H9 (cell line): Measurements from ENCODE around the gene MICAL3. TPM values are rescaled to one million over a fixed set of nuclear protein-coding genes. Genes with fewer than 3 reads are reported as not detected.

Experiments
- DNase-seq: peaks from one replicate; pipeline ENCODE4 v3.0.0-alpha.2; 2017
- H2AFZ ChIP-seq: one replicate; pipeline ENCODE4 v1.6.1; 2013; ENCODE audit warnings: mild to moderate bottlenecking, low read length, control low read depth, moderate library complexity
- H2AK5ac ChIP-seq: 2 replicates; pipeline ENCODE4 v1.6.1; 2013; ENCODE audit warnings: low read length, control low read depth, mixed read lengths; ENCODE audit not compliant: insufficient read length
- H2BK120ac ChIP-seq: one replicate; pipeline ENCODE4 v1.6.1; 2013; ENCODE audit warnings: low read depth, mild to moderate bottlenecking, low read length, control low read depth, inconsistent platforms; ENCODE audit not compliant: poor library complexity, severe bottlenecking
- H2BK12ac ChIP-seq: 2 replicates; pipeline ENCODE4 v1.6.1; 2013; ENCODE audit warnings: low read length, control low read depth, mixed read lengths, low read depth; ENCODE audit not compliant: insufficient read length
- H2BK15ac ChIP-seq: 2 replicates; pipeline ENCODE4 v1.6.1; 2013; ENCODE audit warnings: low read depth, low read length, control low read depth
- H2BK20ac ChIP-seq: one replicate; pipeline ENCODE4 v1.6.1; 2013; ENCODE audit warnings: low read depth, mild to moderate bottlenecking, low read length, control low read depth, inconsistent platforms; ENCODE audit not compliant: poor library complexity, severe bottlenecking
- H2BK5ac ChIP-seq: 2 replicates; pipeline ENCODE4 v1.6.1; 2013; ENCODE audit warnings: low read length, control low read depth, mixed read lengths; ENCODE audit not compliant: insufficient read length
- H3K14ac ChIP-seq: 2 replicates; pipeline ENCODE4 v1.6.1; 2013; ENCODE audit warnings: low read length, control low read depth; ENCODE audit not compliant: insufficient read depth
- H3K18ac ChIP-seq: 2 replicates; pipeline ENCODE4 v1.6.1; 2013; ENCODE audit warnings: low read depth, mild to moderate bottlenecking, mixed read lengths, low read length, control low read depth; ENCODE audit not compliant: insufficient read length
- H3K23ac ChIP-seq: 2 replicates; pipeline ENCODE4 v1.6.1; 2013; ENCODE audit warnings: low read length, control low read depth, mixed read lengths, low read depth; ENCODE audit not compliant: insufficient read length
- H3K23me2 ChIP-seq: 2 replicates; pipeline ENCODE4 v1.6.1; 2013; ENCODE audit warnings: low read depth, mild to moderate bottlenecking, mixed read lengths, low read length, control low read depth; ENCODE audit not compliant: insufficient read length, poor library complexity, severe bottlenecking
- H3K27ac ChIP-seq: 2 replicates; pipeline ENCODE4 v1.5.1; 2013; ENCODE audit warnings: low read length, control low read depth, mixed read lengths, low read depth; ENCODE audit not compliant: insufficient read length
- H3K27me3 ChIP-seq: 2 replicates; pipeline ENCODE4 v1.6.1; 2013; ENCODE audit warnings: low read length, control low read depth, inconsistent platforms; ENCODE audit not compliant: insufficient read depth
- H3K4ac ChIP-seq: 2 replicates; pipeline ENCODE4 v1.6.1; 2013; ENCODE audit warnings: low read depth, mild to moderate bottlenecking, control low read depth, inconsistent platforms, low read length, moderate library complexity
- H3K4me1 ChIP-seq: 2 replicates; pipeline ENCODE4 v1.6.1; 2013; ENCODE audit warnings: low read length, control low read depth, inconsistent platforms; ENCODE audit not compliant: insufficient read depth
- H3K4me2 ChIP-seq: 2 replicates; pipeline ENCODE4 v1.6.1; 2013; ENCODE audit warnings: low read length, control low read depth, mixed read lengths; ENCODE audit not compliant: insufficient read length, insufficient read depth
- H3K56ac ChIP-seq: 2 replicates; pipeline ENCODE4 v1.6.1; 2013; ENCODE audit warnings: low read depth, mild to moderate bottlenecking, mixed read lengths, low read length, control low read depth; ENCODE audit not compliant: insufficient read length
- H3K79me1 ChIP-seq: 2 replicates; pipeline ENCODE4 v1.6.1; 2013; ENCODE audit warnings: low read depth, mild to moderate bottlenecking, moderate library complexity, low read length, control low read depth, inconsistent platforms; ENCODE audit not compliant: insufficient read depth, poor library complexity, severe bottlenecking
- H3K79me2 ChIP-seq: 2 replicates; pipeline ENCODE4 v1.6.1; 2013; ENCODE audit warnings: low read length, control low read depth, inconsistent platforms; ENCODE audit not compliant: insufficient read depth
- H3K9ac ChIP-seq: 2 replicates; pipeline ENCODE4 v1.6.1; 2013; ENCODE audit warnings: low read length, control low read depth, mixed read lengths; ENCODE audit not compliant: insufficient read length; ENCODE audit errors: extremely low read depth
- H3K9me3 ChIP-seq: one replicate; pipeline ENCODE4 v1.6.1; 2013; ENCODE audit warnings: low read depth, low read length, inconsistent platforms; ENCODE audit not compliant: control insufficient read depth
- H3T11ph ChIP-seq: one replicate; pipeline ENCODE4 v1.6.1; 2013; ENCODE audit warnings: mild to moderate bottlenecking, low read length, control low read depth, inconsistent platforms
- H4K20me1 ChIP-seq: one replicate; pipeline ENCODE4 v1.6.1; 2013; ENCODE audit not compliant: control insufficient read depth, insufficient read length, insufficient read depth
- H4K5ac ChIP-seq: 2 replicates; pipeline ENCODE4 v1.6.1; 2013; ENCODE audit warnings: low read depth, mild to moderate bottlenecking, mixed read lengths, low read length, control low read depth; ENCODE audit not compliant: insufficient read length
- H4K8ac ChIP-seq: replicated peaks from 2 replicates; pipeline ENCODE4 v1.6.1; 2013; ENCODE audit warnings: low read length, control low read depth, mixed read lengths, low read depth; ENCODE audit not compliant: insufficient read length
- H4K91ac ChIP-seq: 2 replicates; pipeline ENCODE4 v1.6.1; 2013; ENCODE audit warnings: low read depth, mild to moderate bottlenecking, moderate library complexity, mixed read lengths, low read length, control low read depth; ENCODE audit not compliant: insufficient read length
- H3K27ac Mint-ChIP-seq, 3 experiments: 2 replicates in 2 of 3; 3 replicates in 1 of 3; pipeline ENCODE4 v1.8.0; 2020 to 2021; ENCODE audit warnings: mixed read lengths in 3 of 3, mild to moderate bottlenecking in 1 of 3, moderate library complexity in 1 of 3
- H3K27me3 Mint-ChIP-seq: 2 replicates; pipeline ENCODE4 v1.8.0; 2021; ENCODE audit warnings: low read depth, mild to moderate bottlenecking, moderate library complexity, mixed read lengths
- H3K36me3 Mint-ChIP-seq, 3 experiments: 2 replicates in 2 of 3; 3 replicates in 1 of 3; pipeline ENCODE4 v1.8.0; 2020 to 2021; ENCODE audit warnings: low read depth in 3 of 3, mixed read lengths in 3 of 3; ENCODE audit not compliant: insufficient read depth in 1 of 3
- H3K4me1 Mint-ChIP-seq, 2 experiments: 2 replicates each; pipeline ENCODE4 v1.8.0; 2020; ENCODE audit warnings: mixed read lengths in 2 of 2
- H3K4me3 Mint-ChIP-seq, 2 experiments: 2 replicates in 1 of 2; 3 replicates in 1 of 2; pipeline ENCODE4 v1.8.0; 2020 to 2021; ENCODE audit warnings: mild to moderate bottlenecking in 2 of 2, mixed read lengths in 2 of 2, moderate library complexity in 1 of 2
- H3K9me3 Mint-ChIP-seq, 2 experiments: 2 replicates in 1 of 2; 3 replicates in 1 of 2; pipeline ENCODE4 v1.8.0; 2020; ENCODE audit warnings: mild to moderate bottlenecking in 2 of 2, mixed read lengths in 2 of 2, moderate library complexity in 1 of 2
- WGBS: extraction: QIAGEN DNeasy Blood & Tissue Kit; methylation state at CpG from one replicate; pipeline ENCODE4 v1.1.7; 2013; ENCODE audit warnings: missing lambda C conversion rate, low lambda C conversion rate, mixed read lengths; ENCODE audit not compliant: insufficient read length; ENCODE audit errors: extremely low coverage; 5-methylcytosine and 5-hydroxymethylcytosine counted together
- total RNA-seq: library from RNA; stranded (reverse); gene quantifications from 2 replicates; pipeline ENCODE4 v1.2.1, GENCODE V29; 2021
- TF ChIP-seq, protein P1 (sequence below): fragments of 200-600 bp; sonication (generic); conservative IDR thresholded peaks from 3 replicates; pipeline ENCODE4 v1.8.0; 2021; ENCODE audit warnings: antibody characterized with exemption, mild to moderate bottlenecking

Gene MICAL3
- total RNA-seq, 1 experiment from 2014 or later: 50.2 TPM

DNA sequence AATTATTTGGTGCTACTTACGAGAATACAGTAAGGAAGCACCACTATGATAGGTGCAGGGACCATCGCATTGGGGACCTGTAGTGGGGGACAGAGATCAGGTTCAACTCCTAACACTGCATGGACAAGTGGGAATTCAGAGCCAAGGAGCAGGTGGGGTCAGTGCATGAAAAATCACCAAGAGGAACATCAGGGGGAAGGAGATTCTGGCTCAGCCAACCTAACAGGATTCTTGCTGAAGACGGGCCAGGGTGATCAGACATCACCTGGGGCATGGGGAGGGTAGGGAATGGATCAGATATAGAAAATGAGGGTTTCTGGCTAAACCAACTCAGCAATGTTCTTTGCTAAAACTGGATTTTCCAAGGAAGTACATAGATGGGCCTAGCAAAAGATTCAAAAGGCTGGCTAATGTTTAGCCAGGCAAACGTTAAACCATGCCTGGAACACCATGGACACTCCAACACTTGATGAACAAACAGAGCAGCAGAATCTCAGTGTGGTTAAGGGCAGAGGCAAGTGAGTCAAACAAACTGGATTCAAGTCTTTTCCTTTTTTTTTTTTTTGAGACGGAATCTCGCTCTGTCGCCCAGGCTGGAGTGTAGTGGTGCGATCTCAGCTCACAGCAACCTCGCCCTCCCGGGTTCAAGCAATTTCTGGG, 70.0 kb downstream of the MICAL3 start:
- H3K79me1 ChIP-seq: peaks cover 6% of the 10 kb centered on the region
- no peaks in the 10 kb centered on the region for H3K27me3 ChIP-seq
- Mint-ChIP-seq H3K36me3 (no peaks in the 10 kb centered on the region), H3K4me3 (no peak overlapping the region), H3K27ac (peak overlapping the region in 1 of 3 experiments; percentile 3; a peak in 1 of 7 replicates), H3K9me3 (no peaks in the 10 kb centered on the region), H3K4me1 (peaks cover 22 to 39% of the 10 kb centered on the region in 2 experiments), H3K27me3 (no peaks in the 10 kb centered on the region)
- H3K79me2 ChIP-seq: peaks cover 9% of the 10 kb centered on the region; the same call in 1 of the 2 replicates
- H4K20me1 ChIP-seq: no peaks in the 10 kb centered on the region
- H3K14ac ChIP-seq: no peak overlapping the region
- H2BK12ac ChIP-seq: no peak overlapping the region
- no peak for DNase-seq
- no peak overlapping the region for H3K18ac ChIP-seq
- no peak overlapping the region for H3K56ac ChIP-seq
- peaks cover 3% of the 10 kb centered on the region; the same call in 1 of the 2 replicates for H3K4me1 ChIP-seq
- no peak overlapping the region for H2BK120ac ChIP-seq
- no peak overlapping the region for H2AFZ ChIP-seq
- whole genome bisulfite sequencing: no CpG with 5 or more reads among the region's 10 CpGs
- TF ChIP-seq, protein P1, sequence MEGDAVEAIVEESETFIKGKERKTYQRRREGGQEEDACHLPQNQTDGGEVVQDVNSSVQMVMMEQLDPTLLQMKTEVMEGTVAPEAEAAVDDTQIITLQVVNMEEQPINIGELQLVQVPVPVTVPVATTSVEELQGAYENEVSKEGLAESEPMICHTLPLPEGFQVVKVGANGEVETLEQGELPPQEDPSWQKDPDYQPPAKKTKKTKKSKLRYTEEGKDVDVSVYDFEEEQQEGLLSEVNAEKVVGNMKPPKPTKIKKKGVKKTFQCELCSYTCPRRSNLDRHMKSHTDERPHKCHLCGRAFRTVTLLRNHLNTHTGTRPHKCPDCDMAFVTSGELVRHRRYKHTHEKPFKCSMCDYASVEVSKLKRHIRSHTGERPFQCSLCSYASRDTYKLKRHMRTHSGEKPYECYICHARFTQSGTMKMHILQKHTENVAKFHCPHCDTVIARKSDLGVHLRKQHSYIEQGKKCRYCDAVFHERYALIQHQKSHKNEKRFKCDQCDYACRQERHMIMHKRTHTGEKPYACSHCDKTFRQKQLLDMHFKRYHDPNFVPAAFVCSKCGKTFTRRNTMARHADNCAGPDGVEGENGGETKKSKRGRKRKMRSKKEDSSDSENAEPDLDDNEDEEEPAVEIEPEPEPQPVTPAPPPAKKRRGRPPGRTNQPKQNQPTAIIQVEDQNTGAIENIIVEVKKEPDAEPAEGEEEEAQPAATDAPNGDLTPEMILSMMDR: no peak
- no peak overlapping the region for H4K8ac ChIP-seq
- no peak overlapping the region for H4K5ac ChIP-seq
- H2BK5ac ChIP-seq: no peak overlapping the region
- H3K4ac ChIP-seq: no peak overlapping the region
- H2AK5ac ChIP-seq: no peak overlapping the region
- H3K23me2 ChIP-seq: no peaks in the 10 kb centered on the region
- H4K91ac ChIP-seq: no peak overlapping the region
- no peak overlapping the region for H3T11ph ChIP-seq
- H3K4me2 ChIP-seq: no peak overlapping the region
- H3K27ac ChIP-seq: no peak overlapping the region
- H2BK20ac ChIP-seq: no peak overlapping the region
- H3K9ac ChIP-seq: no peak overlapping the region
- no peak overlapping the region for H2BK15ac ChIP-seq
- no peaks in the 10 kb centered on the region for H3K9me3 ChIP-seq
- no peak overlapping the region for H3K23ac ChIP-seq
